Heart left ventricle (tissue), 13 donors: ENCODE results near the gene DOCK3.

Experiments
- POLR2A ChIP-seq, 2 donors: fragments of 450-650 bp; IDR thresholded peaks; one replicate each; pipeline ENCODE4 v1.6.1; 2017; ENCODE audit warnings: antibody characterized with exemption in 2 of 2, mild to moderate bottlenecking in 2 of 2, moderate library complexity in 2 of 2
- TF ChIP-seq, protein P1 (sequence below), 12 donors: fragments of 200-600 bp; sonication (generic) in 4 of 12; IDR thresholded peaks; one replicate each; pipeline versions ENCODE4 v1.5.0 to v1.8.0; 2018 to 2022; ENCODE audit warnings: antibody characterized with exemption in 12 of 12, mild to moderate bottlenecking in 5 of 12
- donor health status: ischemic (EF 13 %, LVEDD 7.1; RV severe dilation, severe dysfunction).
- donor health status: DM: no; HTN: yes; CAD: no.
- donor health status: DM: no; HTN: no; CAD: no.
- donor health status: ischemic (EF 25% LVEDD 6.9; RV normal size, moderate dysfunction).
- donor health status: ischemic (EF 25% LVEDD 5.7; RV mildly dilated, moderate dysfunction).
- donor health status: ischemic (EF 35%, LVEDD 5.7; RV mildly dilated, moderate dysfunction).
- donor health status: nonischemic (EF 11% LVEDD 7.7; RV severe dilation, severe dysfunction).
- donor health status: DM: yes; HTN: yes; CAD: no.
- donor health status: PGD.
- donor health status: ischemic (EF 29% LVEDD 5.4; RV normal size, mild dysfunction).
- donor health status: nonischemic (EF 23%, LVEDD 6.1; RV moderate dilation, normal function).

DNA sequence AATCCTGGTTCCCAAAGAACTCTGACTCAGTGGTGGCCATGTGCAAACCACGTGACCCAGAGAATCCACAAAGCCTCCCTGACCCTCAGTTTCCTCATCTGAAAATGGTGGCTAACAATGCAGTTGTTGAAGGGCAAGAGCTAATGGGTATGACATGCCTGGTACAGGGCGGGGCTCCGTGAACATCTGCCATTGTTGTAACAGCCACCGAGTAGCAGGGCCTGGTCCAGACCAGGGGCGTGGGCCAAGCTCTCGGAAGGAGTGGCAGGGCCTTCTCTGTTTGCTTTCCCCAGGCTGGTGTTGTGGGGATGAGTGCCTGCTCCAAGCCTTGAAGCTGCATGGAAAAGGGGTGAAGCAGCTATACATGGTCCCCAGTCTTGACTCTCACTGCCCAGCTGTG is 44.3 kb upstream of the DOCK3 start:
- TF ChIP-seq, protein P1, sequence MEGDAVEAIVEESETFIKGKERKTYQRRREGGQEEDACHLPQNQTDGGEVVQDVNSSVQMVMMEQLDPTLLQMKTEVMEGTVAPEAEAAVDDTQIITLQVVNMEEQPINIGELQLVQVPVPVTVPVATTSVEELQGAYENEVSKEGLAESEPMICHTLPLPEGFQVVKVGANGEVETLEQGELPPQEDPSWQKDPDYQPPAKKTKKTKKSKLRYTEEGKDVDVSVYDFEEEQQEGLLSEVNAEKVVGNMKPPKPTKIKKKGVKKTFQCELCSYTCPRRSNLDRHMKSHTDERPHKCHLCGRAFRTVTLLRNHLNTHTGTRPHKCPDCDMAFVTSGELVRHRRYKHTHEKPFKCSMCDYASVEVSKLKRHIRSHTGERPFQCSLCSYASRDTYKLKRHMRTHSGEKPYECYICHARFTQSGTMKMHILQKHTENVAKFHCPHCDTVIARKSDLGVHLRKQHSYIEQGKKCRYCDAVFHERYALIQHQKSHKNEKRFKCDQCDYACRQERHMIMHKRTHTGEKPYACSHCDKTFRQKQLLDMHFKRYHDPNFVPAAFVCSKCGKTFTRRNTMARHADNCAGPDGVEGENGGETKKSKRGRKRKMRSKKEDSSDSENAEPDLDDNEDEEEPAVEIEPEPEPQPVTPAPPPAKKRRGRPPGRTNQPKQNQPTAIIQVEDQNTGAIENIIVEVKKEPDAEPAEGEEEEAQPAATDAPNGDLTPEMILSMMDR (IDR thresholded peaks at IDR 0.05): no peak
- no peak for TF ChIP-seq POLR2A (IDR thresholded peaks at IDR 0.05)
